K562 (cell line): ENCODE measurements around the gene COX10. TPM values are rescaled to one million over a fixed set of nuclear protein-coding genes. Genes with fewer than 3 reads are reported as not detected.

Source experiments
- ATAC-seq: fragments of 200-7000 bp; cut with Tn5 transposase; 3 replicates; pipeline ENCODE4 v1.9.1; 2020; ENCODE audit warnings: moderate library complexity
- BruUV-seq: library from RNA; stranded (reverse); fragments of 400-500 nt; replicated peaks from 2 replicates; lab custom pipeline; 2021; lab: Mats Ljungman, UMichigan
- CTCF ChIA-PET: fragments of 300-600 bp; formaldehyde crosslinking; extraction: SDS; loops from one replicate; lab custom pipeline; 2021; ENCODE audit warnings: low intra/inter-chr PET ratio; lab: Yijun Ruan, JAX
- POLR2A ChIA-PET: fragments of 300-600, 350-650 bp; sonication (Branson Sonifier 250); formaldehyde crosslinking; extraction: SDS; loops from one replicate; lab custom pipeline; 2021; ENCODE audit warnings: antibody characterized with exemption, inconsistent platforms; lab: Yijun Ruan, JAX
- DNase-seq, 4 experiments: peaks; one replicate each; pipeline versions ENCODE4 v3.0.0 to v3.0.0-alpha.2; 2011 to 2018; ENCODE audit warnings: low spot score in 3 of 4, mixed read lengths in 3 of 4; ENCODE audit errors: extremely low read depth in 1 of 4
- FAIRE-seq: peaks from 2 replicates; lab custom pipeline; 2011; peaks lifted over from hg19 to GRCh38; lab: Jason Lieb, UNC
- H2AFZ ChIP-seq: 2 replicates; pipeline ENCODE4 v1.6.0; 2011; ENCODE audit warnings: low read depth, low read length, control low read depth, inconsistent platforms
- H3K27ac ChIP-seq: fragments of 200-600 bp; 3 replicates; pipeline ENCODE4 v1.8.0; 2011; ENCODE audit warnings: low read depth, mild to moderate bottlenecking, control low read depth, inconsistent platforms, low read length, moderate library complexity, mixed read lengths; ENCODE audit errors: extremely low read depth
- H3K27me3 ChIP-seq, 2 experiments: fragments of 300-600 bp in 1 of 2; 2 replicates in 1 of 2; 3 replicates in 1 of 2; pipeline versions ENCODE4 v1.6.0 to v1.8.0; 2011; ENCODE audit warnings: inconsistent platforms in 2 of 2, low read length in 2 of 2, mild to moderate bottlenecking in 1 of 2, mixed read lengths in 1 of 2, moderate library complexity in 1 of 2; ENCODE audit not compliant: control insufficient read depth in 2 of 2, insufficient read depth in 2 of 2
- H3K36me3 ChIP-seq: fragments of 300-600 bp; 3 replicates; pipeline ENCODE4 v1.8.0; 2011; ENCODE audit warnings: mild to moderate bottlenecking, low read length, inconsistent platforms; ENCODE audit not compliant: control insufficient read depth, insufficient read depth
- H3K4me1 ChIP-seq, 2 experiments: fragments of 200-600 bp in 1 of 2; replicated peaks in 1 of 2; 2 replicates in 1 of 2; 3 replicates in 1 of 2; pipeline versions ENCODE4 v1.5.1 to v1.8.0; 2011; ENCODE audit warnings: inconsistent platforms in 2 of 2, low read length in 2 of 2, mild to moderate bottlenecking in 1 of 2, mixed read lengths in 1 of 2, moderate library complexity in 1 of 2; ENCODE audit not compliant: control insufficient read depth in 2 of 2, insufficient read depth in 2 of 2
- H3K4me2 ChIP-seq: 2 replicates; pipeline ENCODE4 v1.6.1; 2011; ENCODE audit warnings: low read length, control low read depth, inconsistent platforms, mixed read lengths; ENCODE audit not compliant: insufficient read depth
- H3K4me3 ChIP-seq: fragments of 200-600 bp; sonication (generic), shearing (Covaris generic); 2 replicates; pipeline ENCODE4 v1.5.1; 2016; ENCODE audit warnings: control low read depth, inconsistent platforms
- H3K79me2 ChIP-seq: fragments of 200-600 bp; 3 replicates; pipeline ENCODE4 v1.8.0; 2011; ENCODE audit warnings: low read length, inconsistent platforms; ENCODE audit not compliant: control insufficient read depth, insufficient read depth
- H3K9ac ChIP-seq, 2 experiments: 2 replicates each; pipeline versions ENCODE4 v1.6.0 to v1.6.1; 2011; ENCODE audit warnings: low read depth in 2 of 2, low read length in 2 of 2, control low read depth in 1 of 2, inconsistent platforms in 1 of 2, mild to moderate bottlenecking in 1 of 2, mixed read lengths in 1 of 2; ENCODE audit not compliant: insufficient read depth in 1 of 2
- H3K9me1 ChIP-seq: one replicate; pipeline ENCODE4 v1.6.0; 2011; ENCODE audit warnings: inconsistent platforms, mild to moderate bottlenecking, low read length, moderate library complexity; ENCODE audit not compliant: control insufficient read depth, insufficient read depth
- H3K9me3 ChIP-seq: replicated peaks from 2 replicates; pipeline ENCODE4 v1.5.1; 2011; ENCODE audit warnings: low read depth, low read length, inconsistent platforms; ENCODE audit not compliant: control insufficient read depth, insufficient read depth
- H4K20me1 ChIP-seq: replicated peaks from 2 replicates; pipeline ENCODE4 v1.6.1; 2011; ENCODE audit warnings: low read length, inconsistent platforms, mixed read lengths; ENCODE audit not compliant: control insufficient read depth, insufficient read depth
- BRD4 ChIP-seq: fragments of 200-600 bp; sonication (generic); IDR thresholded peaks from 2 replicates; pipeline ENCODE4 v1.6.1; 2017; ENCODE audit warnings: inconsistent platforms
- CHD4 ChIP-seq: fragments of 200-600 bp; sonication (generic); IDR thresholded peaks from 3 replicates; pipeline ENCODE4 v1.6.1; 2012; ENCODE audit warnings: low read depth, mild to moderate bottlenecking, mixed read lengths, low read length, inconsistent platforms; ENCODE audit not compliant: insufficient read depth, insufficient replicate concordance, poor library complexity, severe bottlenecking
- EGR1 ChIP-seq: fragments of 450-650 bp; conservative IDR thresholded peaks from 2 replicates; pipeline ENCODE4 v1.6.1; 2017; ENCODE audit warnings: mild to moderate bottlenecking
- HMG20A ChIP-seq: fragments of 450-650 bp; formaldehyde crosslinking; conservative IDR thresholded peaks from 2 replicates; pipeline ENCODE4 v1.4.0; 2020; ENCODE audit warnings: mild to moderate bottlenecking, mixed read lengths
- KAT2B ChIP-seq: IDR thresholded peaks from one replicate; pipeline ENCODE4 v1.6.1; 2012; ENCODE audit warnings: low read depth, mild to moderate bottlenecking, control low read depth, inconsistent platforms, low read length, moderate library complexity
- SRSF7 ChIP-seq: fragments of 200-400 bp; formaldehyde crosslinking; optimal IDR thresholded peaks from 2 replicates; pipeline ENCODE3; 2017; ENCODE audit warnings: mild to moderate bottlenecking, low read depth, low read length
- WGBS: fragments of 100-300 bp; shearing (Covaris generic); methylation state at CpG from one replicate; pipeline ENCODE4 v1.1.6; 2016; ENCODE audit warnings: low coverage, mixed read lengths; ENCODE audit not compliant: insufficient coverage; ENCODE audit errors: missing lambda C conversion rate; 5-methylcytosine and 5-hydroxymethylcytosine counted together
- in situ Hi-C: fragments of 300-500 bp; cut with MboI; formaldehyde crosslinking; loops from 4 replicates; pipeline ENCODE4 v1.15.0; 2018; ENCODE audit warnings: inconsistent platforms, mixed read lengths
- intact Hi-C: fragments of 100-400 bp; cut with micrococcal nuclease; formaldehyde crosslinking; loops from 2 replicates; pipeline ENCODE4 v1.14.2; 2022
- polyA plus RNA-seq, 8 experiments: library from polyadenylated mRNA; depleted of rRNA in 4 of 8; stranded (reverse) in 5 of 8; unstranded in 3 of 8; fragments of >200 nt; fragmentation: Nextera tagmentation in 2 of 8; fragmentation: Illumina TruSeq in 1 of 8; extraction: Ambion mirVana in 2 of 8; extraction: Trizol in 1 of 8; gene quantifications; 2 replicates each; pipeline versions ENCODE4 v1.2.1 to v1.2.3, GENCODE V29; 2011 to 2014; ENCODE audit warnings: inconsistent platforms in 1 of 8, missing spikeins in 1 of 8
- total RNA-seq, 7 experiments: library from RNA; depleted of rRNA in 6 of 7; stranded (reverse); fragments of >200 nt in 6 of 7; fragmentation: Illumina TruSeq in 2 of 7; extraction: Trizol in 2 of 7; gene quantifications; 2 replicates each; pipeline versions ENCODE4 v1.2.1 to v1.2.3, GENCODE V29; 2011 to 2021; ENCODE audit warnings: low replicate concordance in 1 of 7

COX10 gene
- total and polyA plus RNA-seq, 9 of the 15 experiments (the other 6 are each of a cell fraction or from before 2014, with no cell fraction given): 10.3 to 26.4 (median 17.8) TPM

GRCh38 chr17:14070344-14070984 is 1.2 kb downstream of the COX10 start (continued):
- no peak for TF ChIP-seq CHD4
- TF ChIP-seq, all 486 proteins: peak for 0

GRCh38 chr17:14072881-14073280 is 3.6 kb downstream of the COX10 start:
- 82% methylated on average over 5 of the region's 5 CpGs for WGBS
- FAIRE-seq (no peak), DNase-seq (no peak), ATAC-seq (no peak)
- TSS peak; percentile 7 for BruUV-seq
- Histone ChIP-seq H3K36me3 (peaks cover 40% of the 10 kb centered on the region; the same call in 2 of the 3 replicates), H2AFZ (no peak overlapping the region), H3K4me2 (no peak overlapping the region), H3K9ac (no peak overlapping the region), H3K9me3 (no peaks in the 10 kb centered on the region), H3K9me1 (no peaks in the 10 kb centered on the region), H3K79me2 (peaks cover 58% of the 10 kb centered on the region), H3K27me3 (no peaks in the 10 kb centered on the region), H3K4me1 (peaks cover 0 to 4% of the 10 kb centered on the region in 2 experiments; a peak in 2 of 5 replicates), H3K4me3 (no peak overlapping the region), H3K27ac (no peak overlapping the region), H4K20me1 (no peaks in the 10 kb centered on the region)
- in situ Hi-C loops: no loop called here
- intact Hi-C loops: no loop called here
- ChIA-PET CTCF (no interaction called here), POLR2A (no interaction called here)
- TF ChIP-seq EGR1 (no peak), KAT2B (no peak), BRD4 (no peak), SRSF7 (no peak), HMG20A (no peak)
